GM18909 (cell line): ENCODE data around the gene MS4A14.
"Not testable (repeated sequence)": the region's sequence is repeated elsewhere in the genome, so short reads cannot be mapped to it uniquely, and the experiment has no call there.

Experiments used
- ATAC-seq: cut with Tn5 transposase; IDR thresholded peaks from one replicate; pipeline ENCODE4 v1.9.1; 2021; ENCODE audit warnings: mild to moderate bottlenecking; ENCODE audit not compliant: unreplicated experiment, poor library complexity

The MS4A14 gene

GRCh38 chr11:60377401-60378136, 18.7 kb upstream of the MS4A14 start:
- peak; percentile 54 for ATAC-seq

DNA sequence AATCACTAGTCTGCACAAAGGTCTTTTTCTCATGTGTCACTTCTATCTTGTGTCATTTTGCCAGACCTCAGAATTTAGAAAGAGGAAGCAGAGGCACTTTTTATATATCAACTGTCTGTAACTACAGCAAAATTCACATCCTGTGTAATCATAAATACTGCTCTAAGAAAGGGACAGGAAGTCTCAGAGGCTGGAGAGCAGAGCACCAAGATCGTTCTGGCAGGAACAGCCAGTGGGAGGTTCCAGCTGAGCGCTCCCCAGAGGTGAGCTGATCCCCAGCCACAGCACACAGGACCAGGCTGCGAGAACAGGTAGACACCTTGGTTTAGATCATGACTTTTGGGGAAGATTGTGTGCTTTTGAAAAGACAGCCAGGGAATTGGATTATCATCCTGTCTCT, 17.9 kb upstream of the MS4A14 start, which contains the start of gene MS4A7:
Gene MS4A7 (plus strand): TSS at position 179 of the 400 bp plus-strand sequence. CDS start 4,610 bp downstream, outside the sequence.
- peak; percentile 96 for ATAC-seq

DNA sequence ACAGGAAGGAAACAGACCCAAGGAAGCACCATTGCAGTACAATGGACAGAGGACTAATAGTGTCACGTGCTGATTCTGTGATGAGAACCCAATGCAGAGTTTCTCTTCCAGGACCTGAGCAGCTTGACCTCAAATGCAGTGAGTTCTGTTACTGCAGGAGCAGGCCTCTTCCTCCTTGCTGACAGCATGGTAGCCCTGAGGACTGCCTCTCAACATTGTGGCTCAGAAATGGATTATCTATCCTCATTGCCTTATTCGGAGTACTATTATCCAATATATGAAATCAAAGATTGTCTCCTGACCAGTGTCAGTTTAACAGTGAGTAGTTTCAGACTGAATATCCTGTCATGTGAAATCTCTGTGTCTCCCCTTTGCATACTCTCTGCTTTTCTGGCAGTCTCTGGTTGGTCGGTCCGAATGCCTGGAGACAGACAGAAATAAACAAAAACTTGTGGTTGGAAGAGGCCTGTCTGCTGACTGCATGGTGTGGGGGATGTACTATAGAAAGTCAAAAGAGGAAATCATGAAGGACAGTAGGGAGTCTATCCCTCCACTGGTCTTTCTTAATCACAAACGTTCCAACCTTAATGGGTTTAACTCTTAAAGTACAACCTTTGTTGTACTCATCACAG, 6.9 kb upstream of the MS4A14 start:
- peak; percentile 92 for ATAC-seq

DNA sequence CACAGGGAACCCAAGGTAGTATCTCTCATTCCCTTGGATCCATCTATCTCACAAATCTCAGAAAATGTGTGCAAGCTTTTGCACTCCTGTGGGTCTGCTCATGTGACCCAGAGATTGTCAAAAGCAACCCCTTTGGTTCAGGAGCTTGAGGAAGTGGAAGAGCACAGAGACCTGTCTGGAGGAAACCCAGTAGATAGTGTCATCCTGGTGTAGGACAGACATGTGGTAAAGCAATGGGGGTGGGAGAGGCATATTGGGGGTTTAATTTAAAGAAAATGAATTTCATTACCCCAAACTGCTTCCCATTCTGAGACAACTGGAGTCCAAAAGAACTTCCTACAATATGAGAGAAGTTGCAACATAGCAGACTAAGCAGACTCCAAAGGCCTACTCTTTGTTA, 5.8 kb upstream of the MS4A14 start:
- ATAC-seq = no peak

- ATAC-seq = no peak
These were observed 3.9 kb upstream of the MS4A14 start for GRCh38 chr11:60392361-60392760.

GRCh38 chr11:60393016-60393415, 3.2 kb upstream of the MS4A14 start:
- ATAC-seq = no peak

DNA sequence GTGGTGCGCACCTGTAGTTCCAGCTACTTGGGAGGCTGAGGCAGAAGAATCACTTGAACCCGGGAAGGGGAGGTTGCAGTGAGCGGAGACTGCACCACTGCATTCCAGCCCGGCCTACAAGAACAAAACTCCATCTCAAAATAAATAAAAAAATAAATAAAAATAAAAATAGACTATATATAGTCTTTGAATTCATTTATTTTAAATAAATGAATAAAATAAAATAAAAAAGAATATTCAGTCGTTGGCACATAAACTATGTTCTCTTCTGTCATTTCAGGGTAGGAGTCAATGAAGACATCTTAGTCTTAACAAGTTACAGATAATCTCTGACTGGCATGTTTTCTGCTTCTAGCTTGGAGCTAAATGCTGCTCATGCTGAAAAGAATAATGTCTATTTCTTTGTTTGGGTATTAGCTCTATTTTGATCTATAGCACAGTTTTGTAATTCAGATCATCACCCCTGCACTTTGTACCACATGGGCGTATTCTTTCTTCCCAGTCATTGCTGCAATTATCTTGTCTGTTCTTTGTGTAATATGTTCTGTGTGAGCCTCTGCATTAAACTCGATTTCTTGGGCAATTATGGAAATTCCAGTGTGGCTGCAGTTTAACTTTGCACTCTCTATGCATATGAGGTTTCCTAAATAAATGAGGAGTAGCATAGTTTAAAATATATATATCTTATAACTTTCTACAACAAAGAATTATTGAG, 1.4 kb upstream of the MS4A14 start:
- ATAC-seq = no peak

DNA sequence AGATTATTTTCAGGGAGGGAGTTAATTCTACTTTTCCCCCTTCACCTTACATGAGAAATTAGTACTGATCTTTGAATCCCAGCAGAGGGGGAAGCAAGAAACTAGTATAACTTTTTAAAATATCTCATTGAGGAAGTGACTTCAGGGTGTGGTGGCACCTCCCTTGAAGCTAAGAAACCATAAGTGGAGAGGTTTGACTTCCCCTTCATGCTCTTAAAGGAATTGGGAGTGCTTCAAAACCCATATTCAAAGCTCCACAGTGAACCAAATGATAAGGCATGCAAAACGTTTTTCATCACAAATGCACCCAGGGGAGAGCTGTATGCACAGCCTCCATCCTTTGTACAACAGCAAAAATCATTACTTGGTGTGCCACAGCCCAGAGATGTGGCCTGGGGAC, 540 bp downstream of the MS4A14 start:
- peak; percentile 80 for ATAC-seq

DNA sequence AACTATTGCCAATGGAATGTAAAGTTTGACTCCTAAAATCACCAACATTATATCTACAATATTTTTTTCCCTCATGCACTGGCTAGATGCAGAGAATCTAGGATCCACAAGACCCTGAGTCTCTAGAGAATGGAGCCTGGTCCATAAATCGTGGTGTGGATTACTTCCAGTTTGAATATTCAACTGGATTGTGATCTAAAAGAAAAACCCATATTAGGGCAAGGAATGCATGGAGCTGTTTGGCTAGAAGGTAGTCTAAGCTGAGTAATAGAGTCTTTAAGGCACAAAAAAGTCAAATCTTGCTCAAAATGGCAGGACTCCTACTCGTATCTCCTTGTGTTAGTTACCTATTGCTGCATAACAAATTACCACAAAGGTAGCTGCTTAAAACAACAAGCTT, 23.8 kb downstream of the MS4A14 start:
- ATAC-seq = no peak

DNA sequence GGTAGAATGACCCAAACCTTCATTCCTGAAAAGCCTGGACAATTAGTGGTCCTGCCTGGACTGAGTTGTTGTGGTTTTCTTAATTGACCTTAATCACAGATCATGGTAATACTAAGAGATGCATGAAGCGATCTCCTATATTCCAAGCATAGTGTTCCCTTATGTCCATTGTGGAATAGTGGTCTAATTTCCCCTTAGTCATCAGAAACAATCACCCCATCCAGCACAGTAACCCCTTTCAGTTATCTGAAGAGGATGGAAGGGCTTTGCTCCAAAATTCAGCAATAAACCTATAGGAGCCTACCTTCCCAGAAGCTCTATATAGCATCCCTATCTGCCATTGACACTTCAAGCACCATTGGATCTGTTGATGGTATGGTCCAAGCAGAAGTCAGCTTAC, 26.4 kb downstream of the MS4A14 start:
- ATAC-seq = no peak

GRCh38 chr11:60428517-60428916, 32.3 kb downstream of the MS4A14 start:
- no peak for ATAC-seq

- ATAC-seq = no peak
These were observed 33.0 kb downstream of the MS4A14 start, which contains the start of gene MS4A5 for GRCh38 chr11:60429272-60429671. Gene MS4A5, plus strand, starts transcription at chr11:60429572. Its CDS starts 103 bp downstream, at chr11:60429675.

DNA sequence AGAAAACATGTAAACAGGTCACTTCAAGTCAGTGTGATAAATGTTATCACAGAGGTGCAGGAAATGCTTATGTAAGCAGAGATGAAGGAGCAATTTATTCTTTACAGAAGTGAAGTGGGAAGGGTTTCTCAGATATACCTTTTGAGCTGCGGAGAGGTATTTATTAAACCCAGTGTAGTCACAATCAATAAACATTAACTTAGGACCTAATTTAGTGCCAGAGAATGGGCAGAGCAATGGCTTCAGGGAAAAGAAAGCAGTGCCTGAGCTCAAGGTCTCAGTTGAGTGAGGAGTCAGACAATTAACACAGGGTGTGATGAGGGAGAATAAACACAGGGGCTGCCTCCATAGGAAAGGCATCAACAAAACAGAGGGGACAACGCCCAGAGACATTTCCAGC, 35.0 kb downstream of the MS4A14 start:
- ATAC-seq = no peak

- no peak for ATAC-seq
These were observed 37.1 kb downstream of the MS4A14 start for GRCh38 chr11:60433401-60433800.

- ATAC-seq = no peak
These were observed 50.8 kb downstream of the MS4A14 start for GRCh38 chr11:60447070-60447469.

- no peak for ATAC-seq
These were observed 51.6 kb downstream of the MS4A14 start for GRCh38 chr11:60447846-60448245.

GRCh38 chr11:60451185-60451584, 54.9 kb downstream of the MS4A14 start:
- not testable (repeated sequence) for ATAC-seq

DNA sequence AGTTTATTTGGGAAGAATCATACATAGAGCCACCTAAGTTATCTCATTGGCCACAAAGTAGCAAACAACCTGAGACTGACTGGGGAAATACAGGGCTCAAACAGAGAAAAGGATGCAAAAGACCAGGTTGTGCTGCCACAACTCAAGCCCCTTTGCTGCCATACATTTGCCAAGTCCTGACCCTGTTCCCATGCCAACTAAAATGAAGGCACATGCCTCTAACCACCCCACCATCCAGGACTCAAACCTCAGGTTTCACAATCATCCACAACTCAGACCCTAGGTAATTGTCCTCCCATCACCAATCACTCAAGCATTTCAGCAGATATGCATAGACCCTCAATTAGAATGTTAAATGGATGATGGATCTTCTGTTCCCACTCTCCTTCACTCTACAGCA, 58.0 kb downstream of the MS4A14 start:
- ATAC-seq = no peak

DNA sequence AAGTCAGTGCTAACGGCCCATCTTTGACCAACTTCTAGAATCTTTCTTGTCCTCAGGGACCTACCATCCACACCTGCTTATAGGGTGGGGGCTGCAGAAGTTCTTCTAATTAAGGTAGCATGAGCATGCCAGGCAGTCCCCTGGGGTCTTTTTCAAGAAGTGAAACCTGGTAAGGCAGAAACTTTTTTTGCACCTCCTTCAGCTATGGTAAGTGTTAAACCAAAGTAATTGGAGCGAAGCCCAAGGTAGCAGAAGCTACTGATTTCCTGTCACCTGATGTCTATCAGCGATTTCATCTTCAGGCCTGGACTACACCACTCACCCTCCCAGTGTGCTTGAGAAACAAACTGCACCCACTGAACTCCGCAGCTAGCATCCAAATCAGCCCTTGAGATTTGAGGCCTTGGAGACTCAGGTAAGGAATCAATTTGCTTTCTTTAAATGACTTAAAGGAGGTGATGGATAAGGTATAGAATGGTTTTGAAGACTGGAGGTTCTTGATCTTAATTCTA, 59.3 kb downstream of the MS4A14 start, which contains the start of gene MS4A1:
Gene MS4A1 (plus strand): TSS at position 317 of the 512 bp plus-strand sequence. CDS start 6,528 bp downstream, outside the sequence.
- ATAC-seq = peak; percentile 90

DNA sequence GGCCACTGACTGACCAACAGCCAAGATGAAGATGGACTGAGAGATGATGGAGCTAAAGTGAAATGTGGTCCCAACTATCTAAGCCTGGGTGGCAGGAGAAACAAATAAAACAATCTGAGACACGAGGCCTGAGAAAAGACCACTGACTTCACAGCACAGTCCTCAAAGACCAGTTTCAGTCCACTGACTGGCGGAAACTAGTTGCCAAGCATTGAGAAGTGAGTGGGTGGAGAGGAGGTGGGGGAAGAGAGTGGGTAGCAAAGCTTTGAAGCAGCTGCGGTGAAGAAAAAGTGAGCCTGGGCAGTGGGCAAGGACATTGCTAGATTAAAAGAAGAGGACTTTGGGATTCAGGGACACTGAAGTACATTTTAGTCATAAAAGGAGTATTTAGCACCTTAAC, 61.3 kb downstream of the MS4A14 start:
- ATAC-seq = peak; percentile 45

GRCh38 chr11:60459345-60459744, 63.1 kb downstream of the MS4A14 start:
- ATAC-seq = peak; percentile 19
